GM10248 (cell line): ENCODE measurements around the gene TECR.

Experiments used
- CTCF ChIA-PET: fragments of 300-600 bp; sonication (Branson Sonifier 250); formaldehyde crosslinking; extraction: SDS; loops from one replicate; lab custom pipeline; 2021; ENCODE audit warnings: antibody characterized with exemption; lab: Yijun Ruan, JAX
- POLR2A ChIA-PET: fragments of 350-650 bp; sonication (Branson Sonifier 250); formaldehyde crosslinking; extraction: SDS; loops from one replicate; lab custom pipeline; 2020; ENCODE audit warnings: antibody characterized with exemption; lab: Yijun Ruan, JAX
- DNase-seq: peaks from one replicate; pipeline ENCODE4 v3.0.0; 2012; ENCODE audit errors: extremely low spot score
- CTCF ChIP-seq: IDR thresholded peaks from 2 replicates; pipeline ENCODE4 v1.5.1; 2012; ENCODE audit warnings: mild to moderate bottlenecking, low read depth; ENCODE audit errors: extremely low read depth, missing control alignments, control extremely low read depth

TECR gene

GRCh38 chr19:14566712-14567077 lies 37.3 kb downstream of the TECR start:
- POLR2A ChIA-PET: no interaction called here
- no peak for DNase-seq
- TF ChIP-seq CTCF: no peak
- CTCF ChIA-PET: interaction anchor here (5.5 kb wide), 1 partner anchor 10 kb away, joined by 49 read pairs; no protein-coding TSS in a partner anchor

DNA sequence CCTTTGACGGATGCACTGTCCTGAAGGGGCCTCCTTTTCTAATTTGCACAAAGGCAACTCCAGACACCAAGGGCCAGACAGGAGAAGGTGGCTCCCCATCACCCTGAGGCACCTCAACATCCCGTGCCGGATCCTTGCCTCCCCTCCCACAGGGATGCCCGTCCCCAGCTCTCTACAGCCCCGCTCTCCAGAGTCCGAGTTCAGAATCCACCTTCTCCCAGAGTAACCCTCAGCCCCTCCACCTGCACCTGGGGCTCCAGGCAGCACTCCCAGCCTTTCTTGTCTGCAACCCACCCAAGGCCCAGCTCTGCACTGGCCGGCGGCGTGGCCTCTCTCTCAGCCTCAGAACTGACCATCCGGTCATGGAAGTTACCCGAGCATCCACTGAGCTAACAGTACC lies 37.7 kb downstream of the TECR start:
- no peak for DNase-seq
- POLR2A ChIA-PET: no interaction called here
- TF ChIP-seq CTCF: no peak
- CTCF ChIA-PET: interaction anchor here (2.3 to 5.5 kb wide), 2 partner anchors 10 to 13 kb away, joined by 7 to 49 read pairs; no protein-coding TSS in a partner anchor

DNA sequence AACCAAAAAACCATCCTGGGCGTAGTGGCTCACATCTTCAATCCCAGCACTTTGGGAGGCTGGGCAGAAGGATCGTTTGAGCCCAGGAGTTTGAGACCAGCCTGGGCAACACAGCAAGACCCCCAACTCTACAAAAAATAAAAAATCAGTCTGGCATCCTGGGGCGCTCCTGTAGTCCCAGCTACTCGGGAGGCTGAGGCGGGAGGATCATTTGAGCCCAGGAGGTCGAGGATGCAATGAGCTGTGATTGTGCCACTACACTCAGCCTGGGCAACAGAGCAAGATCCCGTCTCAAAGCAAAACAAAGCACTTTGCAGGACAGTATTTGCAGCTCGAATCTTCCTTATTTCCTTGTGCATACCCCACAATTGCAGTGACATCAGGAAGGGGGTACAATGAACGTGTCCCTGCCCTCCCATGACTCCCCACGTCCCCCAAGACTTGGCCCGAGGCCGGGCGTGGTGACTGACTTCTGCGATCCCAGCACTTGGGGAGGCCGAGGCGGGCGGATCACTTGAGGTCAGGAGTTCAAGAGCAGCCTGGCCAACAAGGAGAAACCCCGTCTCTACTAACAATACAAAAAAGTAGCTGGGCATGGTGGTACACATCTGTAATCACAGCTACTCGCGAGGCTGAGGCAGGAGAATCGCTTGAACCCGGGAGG lies 41.6 kb downstream of the TECR start:
- POLR2A ChIA-PET: no interaction called here
- TF ChIP-seq CTCF: no peak
- CTCF ChIA-PET: interaction anchor here (1.6 to 14.1 kb wide), 8 partner anchors 8 to 215 kb away, joined by 4 to 307 read pairs (median 22); partner anchors contain the start of gene ZNF333
- no peak for DNase-seq

GRCh38 chr19:14571695-14572490 lies 42.5 kb downstream of the TECR start, which contains the start of gene NDUFB7:
Gene NDUFB7, minus strand, starts transcription at chr19:14572066. Its CDS starts 66 bp downstream, at chr19:14572000.
- ChIA-PET POLR2A (interaction anchor here (0.7 kb wide), 1 partner anchor 1625 kb away, joined by 4 read pairs; no protein-coding TSS in a partner anchor), CTCF (interaction anchor here (0.6 to 14.1 kb wide), 15 partner anchors 8 to 214 kb away, joined by 3 to 307 read pairs (median 5); partner anchors contain the start of gene ZNF333)

DNA sequence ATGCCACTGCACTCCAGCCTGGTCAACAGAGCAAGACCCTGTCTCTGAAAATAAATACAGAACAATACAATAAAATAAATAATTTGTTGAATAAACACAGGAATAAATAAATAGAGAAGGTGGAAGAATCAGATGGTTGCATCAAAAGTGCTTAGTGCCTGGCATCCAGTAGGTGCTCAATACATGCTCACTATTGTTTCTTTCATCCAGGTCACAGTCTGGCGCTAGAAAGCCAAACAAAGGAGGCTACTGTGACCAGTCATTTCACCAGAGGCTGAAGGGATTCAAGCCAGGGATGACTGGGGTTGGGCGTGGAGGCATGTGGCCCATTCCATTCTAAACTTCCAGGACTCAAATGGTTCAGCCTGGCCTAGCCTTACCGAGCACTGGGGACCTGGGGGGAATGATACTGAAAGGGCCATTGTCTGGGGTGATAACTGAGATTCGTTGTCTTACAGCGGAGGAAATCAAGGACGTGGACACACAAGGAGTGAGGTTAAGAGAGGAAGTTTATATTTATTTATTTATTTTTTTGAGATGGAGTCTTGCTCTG lies 46.1 kb downstream of the TECR start:
- TF ChIP-seq CTCF: no peak
- DNase-seq: no peak
- ChIA-PET CTCF (interaction anchor here (1.6 to 14.1 kb wide), 2 partner anchors 37 to 113 kb away, joined by 4 to 307 read pairs; partner anchors contain the start of gene ZNF333), POLR2A (no interaction called here)

More at GRCh38 chr19:14571695-14572490, 42.5 kb downstream of the TECR start, which contains the start of gene NDUFB7:
- TF ChIP-seq CTCF: peak; percentile 93
- peak; percentile 91 for DNase-seq

DNA sequence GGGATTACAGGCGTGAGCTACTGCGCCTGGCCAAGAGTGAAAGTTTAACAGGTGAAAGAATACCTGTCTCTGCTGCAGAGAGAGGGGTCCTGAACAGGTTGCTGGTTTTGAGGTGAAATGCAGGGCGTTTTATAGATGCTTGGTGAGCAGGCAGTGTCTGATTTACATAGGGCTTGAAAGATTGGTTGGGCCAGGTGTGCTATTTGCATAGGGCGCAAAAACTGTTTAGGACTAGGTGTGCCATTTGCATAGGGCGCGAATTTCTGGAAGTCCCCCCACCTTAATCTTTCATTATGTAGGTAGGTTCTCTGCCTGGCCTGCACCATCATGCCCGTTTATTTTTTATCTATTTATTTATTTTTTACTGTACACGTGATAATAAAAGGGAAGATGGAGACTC lies 47.0 kb downstream of the TECR start:
- CTCF ChIA-PET: interaction anchor here (1.6 to 14.1 kb wide), 2 partner anchors 36 to 112 kb away, joined by 4 to 307 read pairs; partner anchors contain the start of gene ZNF333
- POLR2A ChIA-PET: no interaction called here
- no peak for DNase-seq
- TF ChIP-seq CTCF: no peak
